Esophagus muscularis mucosa (tissue), 4 donors: ENCODE measurements around the gene GRM5.
"Not testable (repeated sequence)": the region's sequence is repeated elsewhere in the genome, so short reads cannot be mapped to it uniquely, and the experiment has no call there.

ENCODE experiments used
- EP300 ChIP-seq: sonication (generic); formaldehyde crosslinking; IDR thresholded peaks from one replicate; pipeline ENCODE4 v1.6.1; 2017; ENCODE audit warnings: antibody characterized with exemption
- POLR2A ChIP-seq: fragments of 450-650 bp; IDR thresholded peaks from one replicate; pipeline ENCODE4 v1.6.1; 2017; ENCODE audit warnings: antibody characterized with exemption, moderate library complexity, mild to moderate bottlenecking, low read depth
- POLR2AphosphoS5 ChIP-seq, 2 donors: sonication (generic); formaldehyde crosslinking; IDR thresholded peaks; one replicate each; pipeline ENCODE4 v1.6.1; 2017; ENCODE audit warnings: antibody characterized with exemption in 2 of 2
- TF ChIP-seq, protein P1 (sequence below), 3 experiments: fragments of 200-600 bp in 2 of 3; fragments of 450-650 bp in 1 of 3; sonication (generic) in 2 of 3; IDR thresholded peaks; one replicate each; pipeline ENCODE4 v1.5.1; 2017 to 2019; ENCODE audit warnings: antibody characterized with exemption in 3 of 3, mild to moderate bottlenecking in 2 of 3, moderate library complexity in 1 of 3

DNA sequence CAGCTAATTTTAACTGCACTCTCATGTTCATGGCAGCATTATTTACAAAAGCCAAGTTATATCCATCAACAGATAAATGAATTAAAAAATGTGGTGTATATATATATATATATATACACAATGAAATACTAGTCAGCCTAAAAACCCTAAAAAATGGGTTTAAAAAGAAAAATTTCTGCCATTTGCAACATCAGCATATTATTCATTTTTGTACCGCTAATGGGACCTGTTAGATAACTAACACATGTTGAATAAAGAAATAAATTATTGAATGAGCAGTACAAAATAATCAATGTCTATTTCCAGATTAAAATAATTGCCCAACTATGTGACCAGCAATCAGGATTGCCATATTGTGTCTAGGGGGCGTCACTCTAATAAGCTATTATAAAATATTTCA is 211.8 kb downstream of the GRM5 start:
- TF ChIP-seq, protein P1, sequence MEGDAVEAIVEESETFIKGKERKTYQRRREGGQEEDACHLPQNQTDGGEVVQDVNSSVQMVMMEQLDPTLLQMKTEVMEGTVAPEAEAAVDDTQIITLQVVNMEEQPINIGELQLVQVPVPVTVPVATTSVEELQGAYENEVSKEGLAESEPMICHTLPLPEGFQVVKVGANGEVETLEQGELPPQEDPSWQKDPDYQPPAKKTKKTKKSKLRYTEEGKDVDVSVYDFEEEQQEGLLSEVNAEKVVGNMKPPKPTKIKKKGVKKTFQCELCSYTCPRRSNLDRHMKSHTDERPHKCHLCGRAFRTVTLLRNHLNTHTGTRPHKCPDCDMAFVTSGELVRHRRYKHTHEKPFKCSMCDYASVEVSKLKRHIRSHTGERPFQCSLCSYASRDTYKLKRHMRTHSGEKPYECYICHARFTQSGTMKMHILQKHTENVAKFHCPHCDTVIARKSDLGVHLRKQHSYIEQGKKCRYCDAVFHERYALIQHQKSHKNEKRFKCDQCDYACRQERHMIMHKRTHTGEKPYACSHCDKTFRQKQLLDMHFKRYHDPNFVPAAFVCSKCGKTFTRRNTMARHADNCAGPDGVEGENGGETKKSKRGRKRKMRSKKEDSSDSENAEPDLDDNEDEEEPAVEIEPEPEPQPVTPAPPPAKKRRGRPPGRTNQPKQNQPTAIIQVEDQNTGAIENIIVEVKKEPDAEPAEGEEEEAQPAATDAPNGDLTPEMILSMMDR (IDR thresholded peaks at IDR 0.05): not testable (repeated sequence)
- TF ChIP-seq POLR2A; POLR2AphosphoS5 (IDR thresholded peaks at IDR 0.05); EP300: not testable (repeated sequence)
